Mononuclear cell (primary cell): ENCODE measurements around the gene NIPBL. TPM values are rescaled to one million over a fixed set of nuclear protein-coding genes. Genes with fewer than 3 reads are reported as not detected.
"Not testable (repeated sequence)": the region's sequence is repeated elsewhere in the genome, so short reads cannot be mapped to it uniquely, and the experiment has no call there.

Source experiments
- H3K27me3 ChIP-seq: 2 replicates; pipeline ENCODE4 v1.6.0; 2011; ENCODE audit warnings: low read length, control low read depth; ENCODE audit not compliant: insufficient read depth
- H3K4me1 ChIP-seq: 2 replicates; pipeline ENCODE4 v1.5.1; 2011; ENCODE audit warnings: mild to moderate bottlenecking, low read length, control low read depth; ENCODE audit not compliant: insufficient read depth
- H3K4me3 ChIP-seq: 2 replicates; pipeline ENCODE4 v1.5.1; 2011; ENCODE audit warnings: mild to moderate bottlenecking, low read length, moderate library complexity
- H3K9me3 ChIP-seq: 2 replicates; pipeline ENCODE4 v1.5.1; 2011; ENCODE audit warnings: low read depth, mild to moderate bottlenecking, control low read depth, low read length
- total RNA-seq: library from RNA; depleted of rRNA; stranded (reverse); fragments of >200 nt; gene quantifications from one replicate; pipeline ENCODE4 v1.2.3, GENCODE V29; 2012

Gene NIPBL
- total RNA-seq, 1 donor: 97.6 TPM

GRCh38 chr5:36915653-36916052 lies 39.1 kb downstream of the NIPBL start:
- Histone ChIP-seq H3K9me3 (no peaks in the 10 kb centered on the region), H3K4me3 (no peak overlapping the region), H3K27me3 (no peaks in the 10 kb centered on the region), H3K4me1 (no peaks in the 10 kb centered on the region)

GRCh38 chr5:36916614-36917013 lies 40.0 kb downstream of the NIPBL start:
- H3K4me3 ChIP-seq, H3K27me3 ChIP-seq, H3K4me1 ChIP-seq, H3K9me3 ChIP-seq: not testable (repeated sequence)

- H3K9me3 ChIP-seq, H3K27me3 ChIP-seq, H3K4me3 ChIP-seq, H3K4me1 ChIP-seq: not testable (repeated sequence)
Measured at GRCh38 chr5:36917358-36917757, 40.8 kb downstream of the NIPBL start.

DNA sequence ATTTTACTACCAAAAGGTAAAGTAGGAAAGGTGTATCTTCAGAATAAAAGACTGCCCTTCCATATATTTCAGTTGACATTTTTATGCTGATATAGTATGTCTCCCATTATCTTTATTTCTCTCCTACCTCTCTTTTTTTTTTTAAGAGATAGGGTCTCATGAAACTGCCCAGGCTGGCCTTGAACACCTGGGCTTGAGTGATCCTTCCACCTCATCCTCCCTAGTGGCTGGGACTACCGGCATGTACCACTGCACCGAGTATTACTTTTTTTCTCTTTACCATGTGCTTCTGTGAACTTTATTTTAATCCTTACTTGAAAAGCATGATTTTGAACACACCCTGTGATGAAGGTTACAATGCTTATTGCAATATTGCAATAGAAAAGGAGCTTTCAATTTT lies 42.7 kb downstream of the NIPBL start:
- no peak overlapping the region for H3K4me3 ChIP-seq
- no peaks in the 10 kb centered on the region for H3K27me3 ChIP-seq
- H3K9me3 ChIP-seq: no peaks in the 10 kb centered on the region
- H3K4me1 ChIP-seq: no peaks in the 10 kb centered on the region

DNA sequence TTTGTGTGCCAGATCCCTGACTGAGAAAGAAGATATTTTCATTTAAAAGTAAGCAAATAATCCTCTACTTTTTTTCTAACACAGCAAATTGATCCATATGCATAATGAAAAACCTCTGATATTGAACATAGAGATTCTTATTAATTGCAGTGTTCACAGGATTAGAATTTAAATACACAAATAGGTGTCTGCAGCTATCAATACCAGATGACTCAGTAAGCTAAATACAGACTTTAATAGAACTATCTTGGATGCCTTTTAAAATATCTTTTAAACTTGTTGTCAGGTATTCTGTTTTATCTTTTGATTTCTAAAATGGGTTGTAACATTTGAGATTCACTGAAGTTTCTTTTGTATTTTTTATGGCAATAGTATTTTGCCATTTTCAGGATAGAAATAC lies 43.1 kb downstream of the NIPBL start:
- no peaks in the 10 kb centered on the region for H3K4me1 ChIP-seq
- H3K27me3 ChIP-seq: no peaks in the 10 kb centered on the region
- H3K4me3 ChIP-seq: no peak overlapping the region
- H3K9me3 ChIP-seq: no peaks in the 10 kb centered on the region

DNA sequence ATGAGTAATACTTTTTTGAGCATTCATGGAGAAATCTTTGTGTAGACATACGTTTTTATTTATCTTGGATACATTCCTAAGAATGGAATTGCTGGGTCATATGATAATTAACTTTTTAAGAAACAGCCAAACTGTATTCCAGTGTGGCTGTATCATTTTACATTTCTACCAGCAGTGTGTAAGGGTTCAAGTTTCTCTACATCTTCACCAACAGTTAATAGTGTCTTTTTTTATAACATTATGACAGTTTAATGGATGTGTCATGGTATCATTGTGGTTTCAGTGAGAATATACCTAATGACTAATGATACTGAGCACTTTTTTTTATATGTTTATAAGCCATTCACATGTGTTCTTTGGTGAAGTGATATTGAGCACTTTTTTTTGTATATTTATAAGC lies 52.4 kb downstream of the NIPBL start:
- Histone ChIP-seq H3K9me3 (no peaks in the 10 kb centered on the region), H3K27me3 (no peaks in the 10 kb centered on the region), H3K4me1 (peaks cover 14% of the 10 kb centered on the region), H3K4me3 (no peak overlapping the region)

DNA sequence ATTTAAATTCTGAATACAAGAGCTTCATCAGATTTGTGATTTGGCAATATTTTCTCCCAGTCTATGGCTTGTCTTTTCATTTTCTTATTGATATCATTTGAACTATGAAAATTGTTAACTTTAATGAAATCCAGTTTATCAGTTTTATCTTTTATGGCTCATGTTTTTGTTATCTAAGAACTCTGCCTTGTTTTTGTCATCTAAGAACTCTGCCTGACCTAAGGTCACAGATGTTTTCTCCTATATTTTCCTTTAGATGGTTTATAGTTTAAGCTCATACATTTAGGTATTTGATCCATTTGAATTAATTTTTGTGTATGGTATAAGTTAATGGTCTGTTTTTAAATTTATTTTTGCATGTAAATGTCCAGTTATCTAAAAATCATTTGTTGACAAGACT lies 52.9 kb downstream of the NIPBL start:
- H3K4me3 ChIP-seq: no peak overlapping the region
- H3K4me1 ChIP-seq: peaks cover 14% of the 10 kb centered on the region
- no peaks in the 10 kb centered on the region for H3K9me3 ChIP-seq
- H3K27me3 ChIP-seq: no peaks in the 10 kb centered on the region

- Histone ChIP-seq H3K9me3 (no peaks in the 10 kb centered on the region), H3K4me3 (no peak overlapping the region), H3K27me3 (no peaks in the 10 kb centered on the region), H3K4me1 (peaks cover 9% of the 10 kb centered on the region)
Measured at GRCh38 chr5:36932056-36932455, 55.5 kb downstream of the NIPBL start.

DNA sequence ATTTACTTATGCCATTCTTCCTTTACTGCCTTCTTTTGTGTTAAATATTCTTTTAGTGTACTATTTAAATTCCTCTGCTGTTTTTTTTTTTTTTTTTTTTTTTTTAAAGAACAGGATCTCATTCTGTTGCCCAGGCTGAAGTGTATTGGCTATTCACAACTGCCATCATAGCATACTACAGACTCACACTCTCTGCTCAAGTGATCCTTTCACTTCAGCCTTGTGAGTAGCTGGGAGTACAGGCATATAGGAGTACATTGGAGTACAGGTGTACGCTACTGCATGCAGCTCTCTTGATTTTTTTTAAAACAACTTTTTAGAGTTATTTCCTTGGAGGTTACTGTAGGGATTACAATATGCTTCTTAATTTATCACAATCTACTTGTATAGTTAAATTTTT lies 56.1 kb downstream of the NIPBL start:
- peaks cover 6% of the 10 kb centered on the region for H3K4me1 ChIP-seq
- no peak overlapping the region for H3K4me3 ChIP-seq
- H3K27me3 ChIP-seq: no peaks in the 10 kb centered on the region
- no peaks in the 10 kb centered on the region for H3K9me3 ChIP-seq

GRCh38 chr5:36934740-36935356 lies 58.3 kb downstream of the NIPBL start:
- H3K4me3 ChIP-seq: no peak overlapping the region
- no peaks in the 10 kb centered on the region for H3K9me3 ChIP-seq
- no peaks in the 10 kb centered on the region for H3K27me3 ChIP-seq
- H3K4me1 ChIP-seq: peaks cover 11% of the 10 kb centered on the region

DNA sequence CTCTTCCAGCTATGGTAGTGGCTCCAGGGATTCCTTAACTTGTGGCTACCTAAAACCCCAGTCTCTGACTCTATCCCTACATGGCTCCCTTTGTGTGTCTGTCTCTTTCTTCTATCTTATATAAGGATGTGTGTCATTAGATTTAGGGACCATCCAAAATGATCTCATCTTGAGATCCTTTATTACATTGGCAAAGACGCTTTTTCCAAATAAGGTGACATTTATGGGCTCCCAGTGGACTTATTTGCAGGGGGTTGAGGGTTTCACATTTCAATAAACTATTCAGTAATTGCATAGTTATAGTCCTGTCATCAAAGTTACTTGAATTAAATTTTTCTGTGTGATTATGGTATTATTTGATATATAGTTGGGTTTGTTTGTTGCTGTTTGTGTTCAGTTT lies 59.2 kb downstream of the NIPBL start:
- Histone ChIP-seq H3K27me3 (no peaks in the 10 kb centered on the region), H3K4me1 (peaks cover 11% of the 10 kb centered on the region), H3K4me3 (no peak overlapping the region), H3K9me3 (no peaks in the 10 kb centered on the region)

GRCh38 chr5:36936309-36936708 lies 59.7 kb downstream of the NIPBL start:
- Histone ChIP-seq H3K27me3 (no peaks in the 10 kb centered on the region), H3K9me3 (no peaks in the 10 kb centered on the region), H3K4me1 (peaks cover 9% of the 10 kb centered on the region), H3K4me3 (no peak overlapping the region)

DNA sequence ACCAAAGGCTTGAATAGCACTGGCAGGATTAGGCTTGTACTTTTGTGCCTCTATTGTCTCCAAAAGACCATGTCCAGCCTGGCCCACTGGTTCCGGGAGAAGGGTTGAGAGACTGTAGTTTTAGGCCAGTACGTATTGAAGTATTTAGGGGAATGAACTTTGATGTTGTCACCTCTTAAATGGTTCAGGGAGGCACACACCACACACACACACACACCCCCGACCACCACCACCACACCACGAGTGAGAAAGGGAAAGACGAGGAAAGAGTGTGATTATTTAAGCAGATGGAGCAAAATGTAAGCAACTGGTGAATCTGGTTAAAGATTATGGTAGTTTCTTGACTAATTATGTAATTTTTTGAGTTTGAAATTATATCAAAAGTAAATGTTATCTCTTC lies 61.6 kb downstream of the NIPBL start:
- H3K4me1 ChIP-seq: peaks cover 7% of the 10 kb centered on the region
- H3K9me3 ChIP-seq: no peaks in the 10 kb centered on the region
- no peaks in the 10 kb centered on the region for H3K27me3 ChIP-seq
- H3K4me3 ChIP-seq: no peak overlapping the region

DNA sequence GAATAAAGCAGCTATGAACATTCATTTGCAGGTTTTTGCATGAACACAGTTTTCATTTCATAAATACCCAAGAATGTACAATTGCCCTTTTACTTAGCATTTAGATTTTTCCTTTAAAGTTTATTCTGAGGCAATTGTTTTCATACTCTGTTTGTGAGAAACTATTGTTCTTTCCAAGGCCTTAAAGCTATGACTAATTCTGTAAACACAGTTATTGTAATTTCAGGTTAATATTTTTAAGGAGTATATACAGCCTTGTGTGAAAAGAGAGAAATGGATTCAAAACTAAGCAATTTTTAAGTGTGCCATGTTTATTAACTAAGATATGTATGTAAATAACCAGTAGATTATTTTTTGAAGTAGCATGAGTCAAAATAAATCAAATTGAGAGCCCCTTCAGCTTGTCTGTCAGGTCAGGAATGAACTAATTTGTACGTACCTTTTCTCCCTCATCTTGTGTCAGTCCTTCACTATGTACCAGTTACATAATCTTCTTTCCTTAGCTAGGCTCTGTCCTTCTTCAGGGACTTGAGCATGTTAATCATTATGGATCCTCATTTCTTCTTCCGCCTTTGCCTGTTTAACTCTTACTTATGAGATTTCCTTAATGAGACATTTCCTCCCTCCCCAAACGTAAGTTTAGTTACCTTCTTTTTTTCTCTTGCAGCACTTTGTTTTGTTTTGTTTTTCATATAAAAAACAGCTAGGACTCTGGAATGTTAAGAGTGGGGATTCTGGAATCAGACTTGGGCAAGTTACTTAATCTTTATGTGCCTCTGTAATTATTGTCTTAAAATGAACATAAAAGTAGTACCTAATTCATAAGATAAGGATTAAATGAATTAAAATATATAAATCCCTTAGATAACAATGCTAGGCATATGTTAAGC lies 63.6 kb downstream of the NIPBL start:
- H3K27me3 ChIP-seq: no peaks in the 10 kb centered on the region
- H3K9me3 ChIP-seq: no peaks in the 10 kb centered on the region
- no peak overlapping the region for H3K4me3 ChIP-seq
- H3K4me1 ChIP-seq: peaks cover 7% of the 10 kb centered on the region

GRCh38 chr5:36943584-36943983 lies 67.0 kb downstream of the NIPBL start:
- Histone ChIP-seq H3K9me3 (no peaks in the 10 kb centered on the region), H3K27me3 (no peaks in the 10 kb centered on the region), H3K4me3 (no peak overlapping the region), H3K4me1 (peaks cover 4% of the 10 kb centered on the region)

- Histone ChIP-seq H3K9me3 (no peaks in the 10 kb centered on the region), H3K4me3 (no peak overlapping the region), H3K27me3 (no peaks in the 10 kb centered on the region), H3K4me1 (peaks cover 4% of the 10 kb centered on the region)
Measured at GRCh38 chr5:36944024-36944423, 67.5 kb downstream of the NIPBL start.
